Activated T-cell treated with anti-CD3 and anti-CD28 coated beads, Interleukin-2, amount 50 U/mL, for 48 hours (primary cell): ENCODE data around the gene B3GNT7.
"Not testable (repeated sequence)": the region's sequence is repeated elsewhere in the genome, so short reads cannot be mapped to it uniquely, and the experiment has no call there.

Experiments
- DNase-seq, 2 experiments: peaks; one replicate each; pipeline ENCODE4 v3.0.0-alpha.2; 2020

The B3GNT7 gene

GRCh38 chr2:231395188-231396057 is at the start of gene B3GNT7:
Gene B3GNT7, plus strand, starts transcription at chr2:231395710. Its CDS starts 94 bp downstream, at chr2:231395804.
- DNase-seq: peak in 1 of 2 experiments; percentile 24

GRCh38 chr2:231347081-231347480 is 48.4 kb upstream of the B3GNT7 start:
- no peak for DNase-seq

- no peak for DNase-seq
Observed at GRCh38 chr2:231347638-231348037, 47.9 kb upstream of the B3GNT7 start.

GRCh38 chr2:231348173-231348572 is 47.3 kb upstream of the B3GNT7 start:
- DNase-seq: no peak

- DNase-seq: no peak
Observed at GRCh38 chr2:231348704-231349373, 46.7 kb upstream of the B3GNT7 start.

GRCh38 chr2:231349374-231349735 is 46.2 kb upstream of the B3GNT7 start:
- DNase-seq: not testable (repeated sequence)

- DNase-seq: no peak
Observed at GRCh38 chr2:231351648-231352047, 43.9 kb upstream of the B3GNT7 start.

- DNase-seq: no peak
Observed at GRCh38 chr2:231353469-231353868, 42.0 kb upstream of the B3GNT7 start.

GRCh38 chr2:231355508-231356465 is 39.7 kb upstream of the B3GNT7 start:
- no peak for DNase-seq

GRCh38 chr2:231356466-231356844 is 39.1 kb upstream of the B3GNT7 start:
- DNase-seq: no peak

- no peak for DNase-seq
Observed at GRCh38 chr2:231357048-231357447, 38.5 kb upstream of the B3GNT7 start.

GRCh38 chr2:231357931-231358330 is 37.6 kb upstream of the B3GNT7 start:
- no peak for DNase-seq

- no peak for DNase-seq
Observed at GRCh38 chr2:231359441-231359840, 36.1 kb upstream of the B3GNT7 start.

- no peak for DNase-seq
Observed at GRCh38 chr2:231359948-231360347, 35.6 kb upstream of the B3GNT7 start.

GRCh38 chr2:231360401-231360800 is 35.1 kb upstream of the B3GNT7 start:
- no peak for DNase-seq

- no peak for DNase-seq
Observed at GRCh38 chr2:231360881-231361371, 34.6 kb upstream of the B3GNT7 start.

GRCh38 chr2:231361701-231362554 is 33.6 kb upstream of the B3GNT7 start:
- DNase-seq: peak in 1 of 2 experiments; percentile 24

- DNase-seq: no peak
Observed at GRCh38 chr2:231362555-231363184, 32.8 kb upstream of the B3GNT7 start.

GRCh38 chr2:231364061-231364460 is 31.4 kb upstream of the B3GNT7 start:
- no peak for DNase-seq

- no peak for DNase-seq
Observed at GRCh38 chr2:231364961-231365810, 30.3 kb upstream of the B3GNT7 start.
